HepG2 (cell line): ENCODE measurements around the gene SCAND1. TPM values are rescaled to one million over a fixed set of nuclear protein-coding genes. Genes with fewer than 3 reads are reported as not detected.

ENCODE experiments used
- ARID3A ChIP-seq: IDR thresholded peaks from 2 replicates; pipeline ENCODE4 v1.6.1; 2012; ENCODE audit warnings: low read depth, low read length, improper control_type of control experiment
- ARNTL ChIP-seq: sonication (generic); formaldehyde crosslinking; IDR thresholded peaks from 2 replicates; pipeline ENCODE4 v1.4.0; 2020; ENCODE audit warnings: mild to moderate bottlenecking, missing genetic modification reagents
- HIVEP1 ChIP-seq: sonication (generic); formaldehyde crosslinking; IDR thresholded peaks from 2 replicates; pipeline ENCODE4 v1.4.0; 2020; ENCODE audit warnings: mild to moderate bottlenecking, missing genetic modification reagents
- HOXA3 ChIP-seq: sonication (generic); formaldehyde crosslinking; IDR thresholded peaks from 2 replicates; pipeline ENCODE4 v1.5.0; 2020; ENCODE audit warnings: missing genetic modification reagents
- IKZF1 ChIP-seq: fragments of 450-650 bp; IDR thresholded peaks from 2 replicates; pipeline ENCODE4 v1.7.1; 2016
- IKZF4 ChIP-seq: sonication (generic); formaldehyde crosslinking; IDR thresholded peaks from 2 replicates; pipeline ENCODE4 v1.5.1; 2020; ENCODE audit warnings: borderline replicate concordance, mild to moderate bottlenecking, low read depth, missing genetic modification reagents; ENCODE audit errors: not compliant biosample characterization
- MEF2D ChIP-seq: sonication (generic); formaldehyde crosslinking; IDR thresholded peaks from 2 replicates; pipeline ENCODE4 v1.5.1; 2020; ENCODE audit warnings: mild to moderate bottlenecking, missing genetic modification reagents
- MTA3 ChIP-seq: sonication (generic); formaldehyde crosslinking; IDR thresholded peaks from 2 replicates; pipeline ENCODE4 v1.4.0; 2020; ENCODE audit warnings: missing genetic modification reagents
- MXD1 ChIP-seq: sonication (generic); formaldehyde crosslinking; IDR thresholded peaks from 2 replicates; pipeline ENCODE4 v1.4.0; 2020; ENCODE audit warnings: mild to moderate bottlenecking, missing genetic modification reagents
- NFYC ChIP-seq: IDR thresholded peaks from 2 replicates; pipeline ENCODE4 v1.6.1; 2016; ENCODE audit warnings: missing genetic modification reagents, missing compliant biosample characterization
- SATB2 ChIP-seq: sonication (generic); formaldehyde crosslinking; IDR thresholded peaks from 2 replicates; pipeline ENCODE4 v1.5.0; 2020; ENCODE audit warnings: missing genetic modification reagents
- TCF12 ChIP-seq, 2 experiments: fragments of 450-650 bp in 1 of 2; sonication (generic) in 1 of 2; formaldehyde crosslinking in 1 of 2; IDR thresholded peaks; 2 replicates each; pipeline versions ENCODE4 v1.6.1 to v1.8.0; 2017 to 2022; ENCODE audit warnings: antibody characterized with exemption in 1 of 2, mild to moderate bottlenecking in 1 of 2, missing genetic modification reagents in 1 of 2, moderate library complexity in 1 of 2
- TRIM22 ChIP-seq: fragments of 450-650 bp; IDR thresholded peaks from 2 replicates; pipeline ENCODE4 v1.6.1; 2017
- ZNF142 ChIP-seq: sonication (generic); formaldehyde crosslinking; IDR thresholded peaks from 2 replicates; pipeline ENCODE4 v1.4.0; 2020; ENCODE audit warnings: missing genetic modification reagents
- ZNF256 ChIP-seq: sonication (generic); formaldehyde crosslinking; conservative IDR thresholded peaks from 2 replicates; pipeline ENCODE4 v1.4.0; 2020; ENCODE audit warnings: missing genetic modification reagents
- ZNF335 ChIP-seq: sonication (generic); formaldehyde crosslinking; IDR thresholded peaks from 2 replicates; pipeline ENCODE4 v1.4.0; 2020; ENCODE audit warnings: missing genetic modification reagents
- ZNF570 ChIP-seq: sonication (generic); formaldehyde crosslinking; IDR thresholded peaks from 2 replicates; pipeline ENCODE4 v1.4.0; 2020; ENCODE audit warnings: mild to moderate bottlenecking, missing genetic modification reagents, borderline replicate concordance
- ZSCAN20 ChIP-seq: sonication (generic); formaldehyde crosslinking; IDR thresholded peaks from 2 replicates; pipeline ENCODE4 v1.4.0; 2020; ENCODE audit warnings: missing genetic modification reagents, mild to moderate bottlenecking, borderline replicate concordance
- polyA plus RNA-seq, 8 experiments: library from polyadenylated mRNA; depleted of rRNA in 3 of 8; stranded (reverse) in 7 of 8; unstranded in 1 of 8; fragments of >200 nt; fragmentation: Illumina TruSeq in 4 of 8; extraction: Trizol in 4 of 8; gene quantifications; 2 replicates each; pipeline versions ENCODE4 v1.2.1 to v1.2.3, GENCODE V29; 2011 to 2016; ENCODE audit warnings: low read depth in 4 of 8, missing spikeins in 1 of 8, mixed read lengths in 1 of 8; ENCODE audit not compliant: insufficient read depth in 1 of 8
- total RNA-seq, 5 experiments: library from RNA; depleted of rRNA; stranded (reverse); fragments of >200 nt; fragmentation: Illumina TruSeq; extraction: Trizol; gene quantifications; 2 replicates each; pipeline ENCODE4 v1.2.3, GENCODE V29; 2016; ENCODE audit warnings: low read depth in 1 of 5

Gene SCAND1
- total and polyA plus RNA-seq, 2 of the 13 experiments (the other 11 are each of a cell fraction or from before 2014, with no cell fraction given), result 19.3 to 109 TPM

DNA sequence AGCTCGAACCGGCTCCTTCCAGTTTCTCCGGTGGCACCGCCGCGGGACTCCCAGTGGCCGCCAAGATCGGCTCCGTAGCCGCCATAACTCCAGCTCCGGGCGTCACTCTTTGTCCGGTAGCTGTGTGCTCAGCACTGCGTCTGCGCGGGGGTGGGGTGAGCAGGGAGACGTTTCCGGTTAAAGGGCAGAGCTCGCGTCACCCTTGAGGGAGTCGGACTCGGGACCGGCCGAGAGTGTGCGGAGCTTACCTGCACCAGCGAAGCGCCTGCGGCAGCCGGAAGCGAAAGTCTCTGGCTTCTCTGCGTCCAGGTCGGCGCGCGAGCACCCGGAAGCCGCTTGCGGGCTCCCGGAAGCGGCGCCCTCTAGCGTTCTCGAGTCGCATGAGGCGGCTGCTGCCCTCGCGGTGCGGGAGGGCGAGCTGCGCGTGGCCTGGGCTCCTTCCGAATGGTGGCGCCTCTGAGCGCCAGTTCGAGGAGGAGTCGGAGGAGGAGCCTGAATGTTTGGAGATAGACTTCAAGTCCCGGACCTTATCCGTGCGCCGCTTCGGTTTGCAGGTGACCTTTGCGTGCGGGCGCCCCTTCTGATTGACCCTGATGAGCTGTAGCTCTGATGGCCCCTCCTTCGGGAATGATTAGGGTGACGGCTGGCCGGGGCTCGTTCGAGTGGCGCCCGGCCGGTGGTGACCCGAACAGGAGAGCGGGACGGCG lies at the start of gene SCAND1 (continued):
- TF ChIP-seq ZNF142 (CRISPR knock-in tag), result peak; percentile 94
- TF ChIP-seq MEF2D (CRISPR knock-in tag), result peak; percentile 96
- peak; percentile 97 for TF ChIP-seq HOXA3 (CRISPR knock-in tag)
- no peak for TF ChIP-seq IKZF1
- TF ChIP-seq ARID3A, result peak; percentile 83
- peak; percentile 67; the same call in 1 of the 2 replicates for TF ChIP-seq ZNF256 (CRISPR knock-in tag)
- TF ChIP-seq ARNTL, result peak; percentile 68
- TF ChIP-seq MTA3 (CRISPR knock-in tag), result no peak
- TF ChIP-seq ZSCAN20, result no peak; the same call in 1 of the 2 replicates
- TF ChIP-seq TRIM22, result no peak
- TF ChIP-seq SATB2 (CRISPR knock-in tag), result peak; percentile 71; the same call in 1 of the 2 replicates
- peak; percentile 95 for TF ChIP-seq IKZF4 (CRISPR knock-in tag)
- peak; percentile 98 for TF ChIP-seq HIVEP1
- peak; percentile 93; the same call in 1 of the 2 replicates for TF ChIP-seq MXD1
- peak; percentile 59 for TF ChIP-seq NFYC
- TF ChIP-seq ZNF335 (CRISPR knock-in tag), result peak; percentile 94
- TF ChIP-seq TCF12 (IDR thresholded peaks at IDR 0.05), result no peak
- peak; percentile 93 for TF ChIP-seq TCF12 (CRISPR knock-in tag; IDR thresholded peaks at IDR 0.05)
- no peak; the same call in 1 of the 2 replicates for TF ChIP-seq ZNF570 (CRISPR knock-in tag)
